IMR-90 (cell line): ENCODE measurements around the gene CTSL. TPM values are rescaled to one million over a fixed set of nuclear protein-coding genes. Genes with fewer than 3 reads are reported as not detected.

Experiments used
- ATAC-seq: fragments of 200-7000 bp; cut with Tn5 transposase; 2 replicates; pipeline ENCODE4 v1.9.1; 2020; ENCODE audit warnings: low read depth, mild to moderate bottlenecking, moderate library complexity
- Bru-seq: library from RNA; stranded (reverse); fragments of 400-500 nt; gene quantifications from one replicate; lab custom pipeline; 2021; lab: Mats Ljungman, UMichigan
- BruChase-seq, 2 experiments: library from RNA; stranded (reverse); fragments of 400-500 nt; gene quantifications; one replicate each; lab custom pipeline; 2021; lab: Mats Ljungman, UMichigan
- BruUV-seq: library from RNA; stranded (reverse); fragments of 400-500 nt; replicated peaks from 2 replicates; lab custom pipeline; 2021; lab: Mats Ljungman, UMichigan
- CTCF ChIA-PET: fragments of 300-600 bp; formaldehyde crosslinking; extraction: SDS; loops from one replicate; lab custom pipeline; 2021; ENCODE audit warnings: antibody characterized with exemption; lab: Yijun Ruan, JAX
- POLR2A ChIA-PET: fragments of 300-600 bp; sonication (Branson Sonifier 250); formaldehyde crosslinking; loops from one replicate; lab custom pipeline; 2022; ENCODE audit warnings: antibody characterized with exemption; ENCODE audit not compliant: unreplicated experiment; lab: Charles Lee
- DNase-seq: peaks from one replicate; pipeline ENCODE4 v3.0.0; 2013
- H2AFZ ChIP-seq: replicated peaks from 2 replicates; pipeline ENCODE3; 2013; ENCODE audit warnings: low read length, mild to moderate bottlenecking; ENCODE audit not compliant: poor library complexity
- H2AK5ac ChIP-seq: 2 replicates; pipeline ENCODE4 v1.6.1; 2013; ENCODE audit warnings: low read depth, low read length, inconsistent platforms
- H2AK9ac ChIP-seq: replicated peaks from 2 replicates; pipeline ENCODE3; 2013; ENCODE audit warnings: mild to moderate bottlenecking, low read depth, low read length, moderate library complexity; ENCODE audit not compliant: poor library complexity
- H2BK120ac ChIP-seq: 2 replicates; pipeline ENCODE4 v1.6.1; 2013; ENCODE audit warnings: low read depth, low read length, inconsistent platforms
- H2BK15ac ChIP-seq: 3 replicates; pipeline ENCODE4 v1.6.1; 2013; ENCODE audit warnings: low read depth, low read length, inconsistent platforms
- H2BK20ac ChIP-seq: 2 replicates; pipeline ENCODE4 v1.6.1; 2013; ENCODE audit warnings: low read depth, mild to moderate bottlenecking, inconsistent platforms, low read length, moderate library complexity
- H2BK5ac ChIP-seq: 2 replicates; pipeline ENCODE4 v1.6.1; 2013; ENCODE audit warnings: mild to moderate bottlenecking, low read depth, low read length, inconsistent platforms; ENCODE audit not compliant: poor library complexity, severe bottlenecking
- H3K14ac ChIP-seq: replicated peaks from 2 replicates; pipeline ENCODE4 v1.6.1; 2013; ENCODE audit warnings: low read depth, low read length, inconsistent platforms
- H3K18ac ChIP-seq: 2 replicates; pipeline ENCODE4 v1.6.1; 2013; ENCODE audit warnings: low read depth, low read length, control low read depth
- H3K23ac ChIP-seq: 2 replicates; pipeline ENCODE4 v1.6.1; 2013; ENCODE audit warnings: low read depth, low read length, inconsistent platforms
- H3K27ac ChIP-seq: 2 replicates; pipeline ENCODE4 v1.5.1; 2013; ENCODE audit warnings: mild to moderate bottlenecking, control low read depth, low read length; ENCODE audit not compliant: insufficient read depth
- H3K27me3 ChIP-seq: 2 replicates; pipeline ENCODE4 v1.6.1; 2013; ENCODE audit warnings: low read length; ENCODE audit not compliant: control insufficient read depth, insufficient read depth
- H3K36me3 ChIP-seq: 2 replicates; pipeline ENCODE4 v1.6.1; 2013; ENCODE audit warnings: low read length, mixed read lengths; ENCODE audit not compliant: control insufficient read depth, insufficient read depth
- H3K4ac ChIP-seq: 2 replicates; pipeline ENCODE4 v1.6.1; 2013; ENCODE audit warnings: low read depth, low read length, inconsistent platforms
- H3K4me1 ChIP-seq: 2 replicates; pipeline ENCODE4 v1.6.1; 2013; ENCODE audit warnings: low read length, mixed read lengths; ENCODE audit not compliant: control insufficient read depth, insufficient read depth
- H3K4me2 ChIP-seq: 2 replicates; pipeline ENCODE4 v1.6.1; 2013; ENCODE audit warnings: low read depth, mild to moderate bottlenecking, control low read depth, low read length, moderate library complexity
- H3K4me3 ChIP-seq: 2 replicates; pipeline ENCODE4 v1.5.1; 2013; ENCODE audit warnings: low read depth, mild to moderate bottlenecking, control low read depth, low read length, moderate library complexity; ENCODE audit not compliant: insufficient read depth
- H3K56ac ChIP-seq: 2 replicates; pipeline ENCODE4 v1.6.1; 2013; ENCODE audit warnings: low read length, inconsistent platforms; ENCODE audit not compliant: insufficient read depth; ENCODE audit errors: extremely low read depth
- H3K79me1 ChIP-seq, 2 experiments: 2 replicates each; pipeline ENCODE4 v1.6.1; 2013; ENCODE audit warnings: low read length in 2 of 2, inconsistent platforms in 1 of 2, low read depth in 1 of 2
- H3K9ac ChIP-seq: 2 replicates; pipeline ENCODE4 v1.6.1; 2013; ENCODE audit warnings: low read depth, low read length, control low read depth
- H3K9me1 ChIP-seq: 2 replicates; pipeline ENCODE4 v1.6.1; 2013; ENCODE audit warnings: low read length, inconsistent platforms; ENCODE audit not compliant: insufficient read depth
- H3K9me3 ChIP-seq: 2 replicates; pipeline ENCODE4 v1.6.1; 2013; ENCODE audit warnings: low read length; ENCODE audit not compliant: control insufficient read depth, insufficient read depth
- H4K20me1 ChIP-seq: 2 replicates; pipeline ENCODE4 v1.6.1; 2013; ENCODE audit warnings: low read length, inconsistent platforms; ENCODE audit not compliant: insufficient read depth
- H4K5ac ChIP-seq: 2 replicates; pipeline ENCODE4 v1.6.1; 2013; ENCODE audit warnings: mild to moderate bottlenecking, low read depth, low read length, control low read depth
- H4K8ac ChIP-seq, 2 experiments: 2 replicates each; pipeline ENCODE4 v1.6.1; 2013; ENCODE audit warnings: low read depth in 2 of 2, low read length in 2 of 2, control low read depth in 1 of 2, inconsistent platforms in 1 of 2
- H4K91ac ChIP-seq: 2 replicates; pipeline ENCODE4 v1.6.1; 2013; ENCODE audit warnings: low read depth, low read length, inconsistent platforms; ENCODE audit not compliant: insufficient read depth
- BHLHE40 ChIP-seq: fragments of 150-350 bp; IDR thresholded peaks from 2 replicates; pipeline ENCODE4 v1.6.1; 2016; ENCODE audit warnings: mild to moderate bottlenecking, low read depth, low read length
- CEBPB ChIP-seq: IDR thresholded peaks from 2 replicates; pipeline ENCODE4 v1.6.1; 2012; ENCODE audit warnings: low read depth, low read length, improper control_type of control experiment
- CHD1 ChIP-seq: IDR thresholded peaks from 2 replicates; pipeline ENCODE4 v1.6.1; 2012; ENCODE audit warnings: low read depth, low read length, improper control_type of control experiment
- ELK1 ChIP-seq: fragments of 150-350 bp; IDR thresholded peaks from 2 replicates; pipeline ENCODE4 v1.6.1; 2016; ENCODE audit warnings: low read depth, mild to moderate bottlenecking, low read length, moderate library complexity, borderline replicate concordance
- FOS ChIP-seq: fragments of 150-350 bp; IDR thresholded peaks from 2 replicates; pipeline ENCODE4 v1.6.1; 2016; ENCODE audit warnings: low read depth, low read length
- MAZ ChIP-seq: IDR thresholded peaks from 2 replicates; pipeline ENCODE4 v1.6.1; 2012; ENCODE audit warnings: low read depth, mild to moderate bottlenecking, low read length, improper control_type of control experiment, moderate library complexity, borderline replicate concordance
- NFE2L2 ChIP-seq: fragments of 150-350 bp; IDR thresholded peaks from 2 replicates; pipeline ENCODE4 v1.6.1; 2016; ENCODE audit warnings: low read depth, mild to moderate bottlenecking, low read length
- POLR2A ChIP-seq: IDR thresholded peaks from 2 replicates; pipeline ENCODE4 v1.6.1; 2012; ENCODE audit warnings: mild to moderate bottlenecking, low read depth, low read length
- RAD21 ChIP-seq: IDR thresholded peaks from 2 replicates; pipeline ENCODE4 v1.6.1; 2012; ENCODE audit warnings: low read length, improper control_type of control experiment
- RFX5 ChIP-seq: IDR thresholded peaks from 2 replicates; pipeline ENCODE4 v1.8.0; 2012; ENCODE audit warnings: low read depth, mild to moderate bottlenecking, low read length, moderate library complexity
- WGBS, 2 experiments: methylation state at CpG; one replicate each; pipeline versions ENCODE4 v1.1.5 to v1.1.7; 2013; ENCODE audit warnings: missing lambda C conversion rate in 2 of 2; ENCODE audit not compliant: insufficient read length in 1 of 2; ENCODE audit errors: extremely low coverage in 2 of 2; 5-methylcytosine and 5-hydroxymethylcytosine counted together
- dilution Hi-C: fragments of 300-500 bp; cut with HindIII; formaldehyde crosslinking; loops from one replicate; pipeline ENCODE4 v1.14.3; 2018; ENCODE audit warnings: low sequenced_read_pairs; ENCODE audit not compliant: unreplicated experiment
- in situ Hi-C: fragments of 300-500 bp; cut with MboI; formaldehyde crosslinking; loops from 3 replicates; pipeline ENCODE4 v1.14.3; 2019; ENCODE audit warnings: low sequenced_read_pairs, inconsistent platforms, mixed read lengths
- intact Hi-C: fragments of 100-400 bp; cut with micrococcal nuclease; formaldehyde crosslinking; loops from 2 replicates; pipeline ENCODE4 v1.10.0; 2022
- long read RNA-seq: library from polyadenylated mRNA; unstranded; transcript quantifications from one replicate; pipeline ENCODE4 v2.0.0, GENCODE V29; 2021; ENCODE audit not compliant: unreplicated experiment
- polyA plus RNA-seq, 3 experiments: library from polyadenylated mRNA; depleted of rRNA; stranded (reverse); fragments of >200 nt; gene quantifications; 2 replicates each; pipeline ENCODE4 v1.2.3, GENCODE V29; 2012; ENCODE audit warnings: low replicate concordance in 1 of 3
- total RNA-seq: library from RNA; depleted of rRNA; stranded (reverse); fragments of >200 nt; gene quantifications from 2 replicates; pipeline ENCODE4 v1.2.3, GENCODE V29; 2012; rRNA removed
- TF ChIP-seq, protein P1 (sequence below): conservative IDR thresholded peaks from 2 replicates; pipeline ENCODE4 v1.5.1; 2012; ENCODE audit warnings: mild to moderate bottlenecking, low read depth, low read length, improper control_type of control experiment

The CTSL gene
- total RNA-seq (57.0 and 89.7 TPM in 2 replicates), polyA plus RNA-seq (2012; rRNA removed) (104 and 112 TPM in 2 replicates), Bru-seq, nascent RNA (percentile 83 among the genes with signal in this experiment), BruChase-seq, experiment 1, labeled RNA remaining after a 6-hour chase (percentile 91 among the genes with signal in this experiment), BruChase-seq, experiment 2, labeled RNA remaining after a 2-hour chase (percentile 84 among the genes with signal in this experiment)
- polyA plus RNA-seq (2012; cell fraction: cytosol; rRNA removed) = 45.3 and 56.3 TPM in 2 replicates
- 13.5 and 55.6 TPM in 2 replicates for polyA plus RNA-seq (2012; cell fraction: nucleus; rRNA removed; ENCODE audit: low replicate concordance)
- long read RNA-seq, transcript CTSL-203 (8 exons, 2,177 nt) = major isoform, 55 of 125 reads
- long read RNA-seq, transcript CTSL-201 (8 exons, 1,436 nt) = minor isoform, 32 of 125 reads
- long read RNA-seq, partial matches to known transcripts = 11 of 125 reads
- long read RNA-seq, other reads (novel, unspliced or antisense) = 27 of 125 reads

DNA sequence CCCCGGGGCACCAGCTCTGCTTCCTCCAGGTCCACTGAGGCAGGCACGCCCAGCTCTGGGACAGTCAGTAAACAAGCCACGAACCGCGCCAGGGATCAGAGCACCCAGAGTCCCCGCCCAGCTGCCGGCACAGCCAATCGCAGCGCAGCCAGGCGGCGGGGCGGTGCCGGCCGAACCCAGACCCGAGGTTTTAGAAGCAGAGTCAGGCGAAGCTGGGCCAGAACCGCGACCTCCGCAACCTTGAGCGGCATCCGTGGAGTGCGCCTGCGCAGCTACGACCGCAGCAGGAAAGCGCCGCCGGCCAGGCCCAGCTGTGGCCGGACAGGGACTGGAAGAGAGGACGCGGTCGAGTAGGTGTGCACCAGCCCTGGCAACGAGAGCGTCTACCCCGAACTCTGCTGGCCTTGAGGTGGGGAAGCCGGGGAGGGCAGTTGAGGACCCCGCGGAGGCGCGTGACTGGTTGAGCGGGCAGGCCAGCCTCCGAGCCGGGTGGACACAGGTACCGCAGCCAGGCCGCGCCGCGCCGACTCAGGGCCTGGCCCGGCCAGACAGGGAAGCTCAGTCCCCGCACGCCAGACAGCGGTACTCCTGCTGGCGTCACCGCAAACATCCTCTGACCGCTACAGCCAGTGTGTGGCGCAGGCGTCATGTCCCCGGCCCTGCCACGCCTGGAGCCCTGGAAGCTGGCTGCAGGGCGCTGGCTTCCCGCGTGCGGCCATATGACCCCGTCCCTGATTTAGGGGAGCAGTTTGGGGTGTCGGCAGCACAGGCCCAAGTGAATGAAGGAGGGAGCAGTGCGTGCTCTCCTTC lies at the start of gene CTSL:
CTSL (plus strand) TSS at position 220 of the 810 bp plus-strand sequence. CDS start 1,485 bp downstream, outside the sequence.
- H4K91ac ChIP-seq = peak within 1 kb of the TSS; percentile 56; the same call in 1 of the 2 replicates
- H3K79me1 ChIP-seq = peaks cover 18% of the 10 kb centered on the region in 2 experiments
- peak within 1 kb of the TSS; percentile 23; the same call in 1 of the 3 replicates for H2BK15ac ChIP-seq
- dilution Hi-C loops = no loop called here
- ATAC-seq (peak; percentile 96), DNase-seq (peak; percentile 76)
- peak within 1 kb of the TSS; percentile 84 to 85 for H4K8ac ChIP-seq
- peak within 1 kb of the TSS; percentile 70 for H3K27ac ChIP-seq
- peak within 1 kb of the TSS; percentile 40 for H2BK5ac ChIP-seq
- CTCF ChIA-PET = interaction anchor here (0.8 to 1.1 kb wide), 2 partner anchors 12 to 86 kb away, joined by 4 to 9 read pairs; no protein-coding TSS in a partner anchor
- H2AFZ ChIP-seq = peak within 1 kb of the TSS; percentile 99
- H2BK20ac ChIP-seq = no peak within 1 kb of the TSS
- H3K36me3 ChIP-seq = peaks cover 13% of the 10 kb centered on the region
- 2% methylated on average over 50 of the region's 67 CpGs; no CpG with 5 or more reads in 1 of the 2 experiments for WGBS, 2 experiments
- H3K9me1 ChIP-seq = peaks cover 11% of the 10 kb centered on the region; the same call in 1 of the 2 replicates
- BruUV-seq = no TSS peak
- intact Hi-C loops = loop anchor here (2.0 kb wide), 1 partner anchor 41 kb away; no protein-coding TSS in a partner anchor
- in situ Hi-C loops = no loop called here
- peak within 1 kb of the TSS; percentile 69 for H3K4me2 ChIP-seq
- peak within 1 kb of the TSS; percentile 19 for H2AK9ac ChIP-seq
- H3K23ac ChIP-seq = peak within 1 kb of the TSS; percentile 90; the same call in 1 of the 2 replicates
- peak within 1 kb of the TSS; percentile 60 for H3K4me3 ChIP-seq
- peak within 1 kb of the TSS; percentile 79 for H4K5ac ChIP-seq
- peak within 1 kb of the TSS; percentile 94 for H3K4ac ChIP-seq
- POLR2A ChIA-PET = interaction anchor here (1.4 kb wide), 1 partner anchor 12 kb away, joined by 6 read pairs; no protein-coding TSS in a partner anchor
- 0 out of 2 replicates have a peak within 1 kb of the TSS, but pooled peaks have one; percentile 26 for H3K56ac ChIP-seq
- peak within 1 kb of the TSS; percentile 57; the same call in 1 of the 2 replicates for H2BK120ac ChIP-seq
- H3K9ac ChIP-seq = peak within 1 kb of the TSS; percentile 74
- H4K20me1 ChIP-seq = no peaks in the 10 kb centered on the region
- no peaks in the 10 kb centered on the region; the same call in 1 of the 2 replicates for H3K4me1 ChIP-seq
- 0 out of 2 replicates have a peak within 1 kb of the TSS, but pooled peaks have one; percentile 40 for H2AK5ac ChIP-seq
- H3K18ac ChIP-seq = peak within 1 kb of the TSS; percentile 59
- no peaks in the 10 kb centered on the region for H3K9me3 ChIP-seq
- H3K27me3 ChIP-seq = no peaks in the 10 kb centered on the region
- peak within 1 kb of the TSS; percentile 92 for H3K14ac ChIP-seq
- 0 out of 2 replicates have a peak, but pooled peaks have one; percentile 12 for TF ChIP-seq FOS
- TF ChIP-seq, protein P1, sequence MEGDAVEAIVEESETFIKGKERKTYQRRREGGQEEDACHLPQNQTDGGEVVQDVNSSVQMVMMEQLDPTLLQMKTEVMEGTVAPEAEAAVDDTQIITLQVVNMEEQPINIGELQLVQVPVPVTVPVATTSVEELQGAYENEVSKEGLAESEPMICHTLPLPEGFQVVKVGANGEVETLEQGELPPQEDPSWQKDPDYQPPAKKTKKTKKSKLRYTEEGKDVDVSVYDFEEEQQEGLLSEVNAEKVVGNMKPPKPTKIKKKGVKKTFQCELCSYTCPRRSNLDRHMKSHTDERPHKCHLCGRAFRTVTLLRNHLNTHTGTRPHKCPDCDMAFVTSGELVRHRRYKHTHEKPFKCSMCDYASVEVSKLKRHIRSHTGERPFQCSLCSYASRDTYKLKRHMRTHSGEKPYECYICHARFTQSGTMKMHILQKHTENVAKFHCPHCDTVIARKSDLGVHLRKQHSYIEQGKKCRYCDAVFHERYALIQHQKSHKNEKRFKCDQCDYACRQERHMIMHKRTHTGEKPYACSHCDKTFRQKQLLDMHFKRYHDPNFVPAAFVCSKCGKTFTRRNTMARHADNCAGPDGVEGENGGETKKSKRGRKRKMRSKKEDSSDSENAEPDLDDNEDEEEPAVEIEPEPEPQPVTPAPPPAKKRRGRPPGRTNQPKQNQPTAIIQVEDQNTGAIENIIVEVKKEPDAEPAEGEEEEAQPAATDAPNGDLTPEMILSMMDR = peak; percentile 23
- TF ChIP-seq BHLHE40 = no peak; the same call in 1 of the 2 replicates
- peak; percentile 38; the same call in 1 of the 2 replicates for TF ChIP-seq NFE2L2
- TF ChIP-seq RFX5 = no peak
- TF ChIP-seq POLR2A = peak; percentile 91
- no peak for TF ChIP-seq CEBPB
- TF ChIP-seq CHD1 = peak; percentile 90; the same call in 1 of the 2 replicates
- TF ChIP-seq MAZ = peak; percentile 6; the same call in 1 of the 2 replicates
- no peak for TF ChIP-seq RAD21
- TF ChIP-seq ELK1 = no peak
